ENCODE results near the gene ENAH.
"Not testable (repeated sequence)": the region's sequence is repeated elsewhere in the genome, so short reads cannot be mapped to it uniquely, and the experiment has no call there.

The ENAH gene

GRCh38 chr1:225652729-225653462 lies at the start of gene ENAH:
Gene ENAH (minus strand): TSS chr1:225653123. CDS start chr1:225652690, 433 bp downstream.
- DNase-seq (ENCODE audit: low read depth) = no peak

- no peak for DNase-seq (ENCODE audit: low read depth)
Measured at GRCh38 chr1:225700889-225701465, 48.1 kb upstream of the ENAH start.

- DNase-seq (ENCODE audit: low read depth) = peak; percentile 98
Measured at GRCh38 chr1:225700164-225700821, 47.4 kb upstream of the ENAH start.

- DNase-seq (ENCODE audit: low read depth) = no peak
Measured at GRCh38 chr1:225699336-225699735, 46.4 kb upstream of the ENAH start.

- not testable (repeated sequence) for DNase-seq (ENCODE audit: low read depth)
Measured at GRCh38 chr1:225698194-225698593, 45.3 kb upstream of the ENAH start.

GRCh38 chr1:225697428-225697827 lies 44.5 kb upstream of the ENAH start:
- no peak for DNase-seq (ENCODE audit: low read depth)

GRCh38 chr1:225695578-225696337 lies 42.8 kb upstream of the ENAH start:
- DNase-seq (ENCODE audit: low read depth) = no peak

- peak; percentile 35 for DNase-seq (ENCODE audit: low read depth)
Measured at GRCh38 chr1:225694151-225694603, 41.3 kb upstream of the ENAH start.

GRCh38 chr1:225693697-225694096 lies 40.8 kb upstream of the ENAH start:
- DNase-seq (ENCODE audit: low read depth) = not testable (repeated sequence)

GRCh38 chr1:225693085-225693696 lies 40.3 kb upstream of the ENAH start:
- no peak for DNase-seq (ENCODE audit: low read depth)

GRCh38 chr1:225692517-225692879 lies 39.6 kb upstream of the ENAH start:
- no peak for DNase-seq (ENCODE audit: low read depth)

- DNase-seq (ENCODE audit: low read depth) = peak; percentile 70
Measured at GRCh38 chr1:225691861-225692516, 39.1 kb upstream of the ENAH start.

GRCh38 chr1:225691377-225691776 lies 38.5 kb upstream of the ENAH start:
- DNase-seq (ENCODE audit: low read depth) = no peak

GRCh38 chr1:225689882-225690459 lies 37.0 kb upstream of the ENAH start:
- no peak for DNase-seq (ENCODE audit: low read depth)

GRCh38 chr1:225688345-225688744 lies 35.4 kb upstream of the ENAH start:
- DNase-seq (ENCODE audit: low read depth) = no peak

GRCh38 chr1:225685476-225686176 lies 32.7 kb upstream of the ENAH start:
- no peak for DNase-seq (ENCODE audit: low read depth)

- no peak for DNase-seq (ENCODE audit: low read depth)
Measured at GRCh38 chr1:225684741-225685140, 31.8 kb upstream of the ENAH start.

- no peak for DNase-seq (ENCODE audit: low read depth)
Measured at GRCh38 chr1:225681231-225681630, 28.3 kb upstream of the ENAH start.

GRCh38 chr1:225678545-225678944 lies 25.6 kb upstream of the ENAH start:
- no peak for DNase-seq (ENCODE audit: low read depth)

- DNase-seq (ENCODE audit: low read depth) = no peak
Measured at GRCh38 chr1:225677350-225678124, 24.6 kb upstream of the ENAH start.

Measured in non-pigmented ciliary epithelial cell (primary cell).